IMR-90 (cell line): ENCODE results near the gene KCTD12. TPM values are rescaled to one million over a fixed set of nuclear protein-coding genes. Genes with fewer than 3 reads are reported as not detected.

Source experiments
- ATAC-seq: fragments of 200-7000 bp; cut with Tn5 transposase; 2 replicates; pipeline ENCODE4 v1.9.1; 2020; ENCODE audit warnings: low read depth, mild to moderate bottlenecking, moderate library complexity
- BruUV-seq: library from RNA; stranded (reverse); fragments of 400-500 nt; replicated peaks from 2 replicates; lab custom pipeline; 2021; lab: Mats Ljungman, UMichigan
- CTCF ChIA-PET: fragments of 300-600 bp; formaldehyde crosslinking; extraction: SDS; loops from one replicate; lab custom pipeline; 2021; ENCODE audit warnings: antibody characterized with exemption; lab: Yijun Ruan, JAX
- POLR2A ChIA-PET: fragments of 300-600 bp; sonication (Branson Sonifier 250); formaldehyde crosslinking; loops from one replicate; lab custom pipeline; 2022; ENCODE audit warnings: antibody characterized with exemption; ENCODE audit not compliant: unreplicated experiment; lab: Charles Lee
- DNase-seq: peaks from one replicate; pipeline ENCODE4 v3.0.0; 2013
- H2AFZ ChIP-seq: replicated peaks from 2 replicates; pipeline ENCODE3; 2013; ENCODE audit warnings: low read length, mild to moderate bottlenecking; ENCODE audit not compliant: poor library complexity
- H2AK5ac ChIP-seq: 2 replicates; pipeline ENCODE4 v1.6.1; 2013; ENCODE audit warnings: low read depth, low read length, inconsistent platforms
- H2AK9ac ChIP-seq: replicated peaks from 2 replicates; pipeline ENCODE3; 2013; ENCODE audit warnings: mild to moderate bottlenecking, low read depth, low read length, moderate library complexity; ENCODE audit not compliant: poor library complexity
- H2BK120ac ChIP-seq: 2 replicates; pipeline ENCODE4 v1.6.1; 2013; ENCODE audit warnings: low read depth, low read length, inconsistent platforms
- H2BK15ac ChIP-seq: 3 replicates; pipeline ENCODE4 v1.6.1; 2013; ENCODE audit warnings: low read depth, low read length, inconsistent platforms
- H2BK20ac ChIP-seq: 2 replicates; pipeline ENCODE4 v1.6.1; 2013; ENCODE audit warnings: low read depth, mild to moderate bottlenecking, inconsistent platforms, low read length, moderate library complexity
- H2BK5ac ChIP-seq: 2 replicates; pipeline ENCODE4 v1.6.1; 2013; ENCODE audit warnings: mild to moderate bottlenecking, low read depth, low read length, inconsistent platforms; ENCODE audit not compliant: poor library complexity, severe bottlenecking
- H3K14ac ChIP-seq: replicated peaks from 2 replicates; pipeline ENCODE4 v1.6.1; 2013; ENCODE audit warnings: low read depth, low read length, inconsistent platforms
- H3K18ac ChIP-seq: 2 replicates; pipeline ENCODE4 v1.6.1; 2013; ENCODE audit warnings: low read depth, low read length, control low read depth
- H3K23ac ChIP-seq: 2 replicates; pipeline ENCODE4 v1.6.1; 2013; ENCODE audit warnings: low read depth, low read length, inconsistent platforms
- H3K27ac ChIP-seq: 2 replicates; pipeline ENCODE4 v1.5.1; 2013; ENCODE audit warnings: mild to moderate bottlenecking, control low read depth, low read length; ENCODE audit not compliant: insufficient read depth
- H3K27me3 ChIP-seq: 2 replicates; pipeline ENCODE4 v1.6.1; 2013; ENCODE audit warnings: low read length; ENCODE audit not compliant: control insufficient read depth, insufficient read depth
- H3K36me3 ChIP-seq: 2 replicates; pipeline ENCODE4 v1.6.1; 2013; ENCODE audit warnings: low read length, mixed read lengths; ENCODE audit not compliant: control insufficient read depth, insufficient read depth
- H3K4ac ChIP-seq: 2 replicates; pipeline ENCODE4 v1.6.1; 2013; ENCODE audit warnings: low read depth, low read length, inconsistent platforms
- H3K4me1 ChIP-seq: 2 replicates; pipeline ENCODE4 v1.6.1; 2013; ENCODE audit warnings: low read length, mixed read lengths; ENCODE audit not compliant: control insufficient read depth, insufficient read depth
- H3K4me2 ChIP-seq: 2 replicates; pipeline ENCODE4 v1.6.1; 2013; ENCODE audit warnings: low read depth, mild to moderate bottlenecking, control low read depth, low read length, moderate library complexity
- H3K4me3 ChIP-seq: 2 replicates; pipeline ENCODE4 v1.5.1; 2013; ENCODE audit warnings: low read depth, mild to moderate bottlenecking, control low read depth, low read length, moderate library complexity; ENCODE audit not compliant: insufficient read depth
- H3K56ac ChIP-seq: 2 replicates; pipeline ENCODE4 v1.6.1; 2013; ENCODE audit warnings: low read length, inconsistent platforms; ENCODE audit not compliant: insufficient read depth; ENCODE audit errors: extremely low read depth
- H3K79me1 ChIP-seq, 2 experiments: 2 replicates each; pipeline ENCODE4 v1.6.1; 2013; ENCODE audit warnings: low read length in 2 of 2, inconsistent platforms in 1 of 2, low read depth in 1 of 2
- H3K9ac ChIP-seq: 2 replicates; pipeline ENCODE4 v1.6.1; 2013; ENCODE audit warnings: low read depth, low read length, control low read depth
- H3K9me1 ChIP-seq: 2 replicates; pipeline ENCODE4 v1.6.1; 2013; ENCODE audit warnings: low read length, inconsistent platforms; ENCODE audit not compliant: insufficient read depth
- H3K9me3 ChIP-seq: 2 replicates; pipeline ENCODE4 v1.6.1; 2013; ENCODE audit warnings: low read length; ENCODE audit not compliant: control insufficient read depth, insufficient read depth
- H4K20me1 ChIP-seq: 2 replicates; pipeline ENCODE4 v1.6.1; 2013; ENCODE audit warnings: low read length, inconsistent platforms; ENCODE audit not compliant: insufficient read depth
- H4K5ac ChIP-seq: 2 replicates; pipeline ENCODE4 v1.6.1; 2013; ENCODE audit warnings: mild to moderate bottlenecking, low read depth, low read length, control low read depth
- H4K8ac ChIP-seq, 2 experiments: 2 replicates each; pipeline ENCODE4 v1.6.1; 2013; ENCODE audit warnings: low read depth in 2 of 2, low read length in 2 of 2, control low read depth in 1 of 2, inconsistent platforms in 1 of 2
- H4K91ac ChIP-seq: 2 replicates; pipeline ENCODE4 v1.6.1; 2013; ENCODE audit warnings: low read depth, low read length, inconsistent platforms; ENCODE audit not compliant: insufficient read depth
- MAFK ChIP-seq: IDR thresholded peaks from 2 replicates; pipeline ENCODE4 v1.6.1; 2012; ENCODE audit warnings: low read depth, low read length, improper control_type of control experiment
- NFE2L2 ChIP-seq: fragments of 150-350 bp; IDR thresholded peaks from 2 replicates; pipeline ENCODE4 v1.6.1; 2016; ENCODE audit warnings: low read depth, mild to moderate bottlenecking, low read length
- RCOR1 ChIP-seq: IDR thresholded peaks from 2 replicates; pipeline ENCODE4 v1.6.1; 2012; ENCODE audit warnings: mild to moderate bottlenecking, low read length, improper control_type of control experiment; ENCODE audit not compliant: insufficient replicate concordance
- RFX5 ChIP-seq: IDR thresholded peaks from 2 replicates; pipeline ENCODE4 v1.8.0; 2012; ENCODE audit warnings: low read depth, mild to moderate bottlenecking, low read length, moderate library complexity
- SMC3 ChIP-seq: fragments of 150-350 bp; IDR thresholded peaks from 2 replicates; pipeline ENCODE4 v1.6.1; 2016; ENCODE audit warnings: low read depth, mild to moderate bottlenecking, antibody characterized with exemption, low read length, moderate library complexity
- dilution Hi-C: fragments of 300-500 bp; cut with HindIII; formaldehyde crosslinking; loops from one replicate; pipeline ENCODE4 v1.14.3; 2018; ENCODE audit warnings: low sequenced_read_pairs; ENCODE audit not compliant: unreplicated experiment
- in situ Hi-C: fragments of 300-500 bp; cut with MboI; formaldehyde crosslinking; loops from 3 replicates; pipeline ENCODE4 v1.14.3; 2019; ENCODE audit warnings: low sequenced_read_pairs, inconsistent platforms, mixed read lengths
- intact Hi-C: fragments of 100-400 bp; cut with micrococcal nuclease; formaldehyde crosslinking; loops from 2 replicates; pipeline ENCODE4 v1.10.0; 2022
- polyA plus RNA-seq, 3 experiments: library from polyadenylated mRNA; depleted of rRNA; stranded (reverse); fragments of >200 nt; gene quantifications; 2 replicates each; pipeline ENCODE4 v1.2.3, GENCODE V29; 2012; ENCODE audit warnings: low replicate concordance in 1 of 3
- total RNA-seq: library from RNA; depleted of rRNA; stranded (reverse); fragments of >200 nt; gene quantifications from 2 replicates; pipeline ENCODE4 v1.2.3, GENCODE V29; 2012
- TF ChIP-seq, protein P1 (sequence below): fragments of 150-350 bp; IDR thresholded peaks from 2 replicates; pipeline ENCODE4 v1.6.1; 2017; ENCODE audit warnings: mild to moderate bottlenecking, antibody characterized with exemption, low read length, low read depth
- TF ChIP-seq, protein P2 (sequence below): conservative IDR thresholded peaks from 2 replicates; pipeline ENCODE4 v1.5.1; 2012; ENCODE audit warnings: mild to moderate bottlenecking, low read depth, low read length, improper control_type of control experiment

The KCTD12 gene
- total and polyA plus RNA-seq, 2 of the 4 experiments (the other 2 are of a cell fraction) = 1.8 to 1.9 TPM

DNA sequence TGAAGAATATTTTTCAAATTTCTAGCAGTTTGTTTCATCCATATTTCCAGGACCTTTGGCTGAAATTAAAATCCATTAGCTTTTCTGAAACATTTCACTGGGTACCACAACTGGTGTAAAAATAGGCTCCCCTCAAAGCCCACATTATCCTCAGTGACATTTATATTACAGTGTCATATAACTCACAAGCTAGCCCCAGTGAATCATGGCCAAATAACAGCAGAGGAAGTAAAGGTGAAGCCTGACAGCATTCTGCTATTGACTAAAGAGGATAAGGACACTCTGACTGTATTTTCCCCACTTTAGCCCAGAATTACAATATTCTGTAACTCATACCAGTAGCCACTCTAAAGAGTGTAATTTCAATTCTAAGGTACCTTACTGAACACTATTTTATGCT is 21.9 kb downstream of the KCTD12 start:
- Histone ChIP-seq H3K14ac (no peak overlapping the region), H3K36me3 (no peaks in the 10 kb centered on the region), H3K4me1 (no peaks in the 10 kb centered on the region), H2BK120ac (no peak overlapping the region), H4K5ac (no peak overlapping the region), H2BK5ac (no peak overlapping the region), H2BK15ac (no peak overlapping the region), H2AK5ac (no peak overlapping the region), H3K4ac (no peak overlapping the region), H3K79me1 (no peaks in the 10 kb centered on the region), H3K9me3 (no peaks in the 10 kb centered on the region), H3K27ac (no peak overlapping the region), H2AFZ (no peak overlapping the region), H3K9me1 (no peaks in the 10 kb centered on the region), H2AK9ac (no peak overlapping the region), H3K56ac (no peak overlapping the region), H4K8ac (no peak overlapping the region), H4K20me1 (no peaks in the 10 kb centered on the region), H3K18ac (no peak overlapping the region), H3K9ac (no peak overlapping the region), H3K4me2 (no peak overlapping the region), H3K4me3 (no peak overlapping the region), H4K91ac (no peak overlapping the region), H2BK20ac (no peak overlapping the region), H3K27me3 (no peaks in the 10 kb centered on the region; the same call in 1 of the 2 replicates), H3K23ac (no peak overlapping the region)
- POLR2A ChIA-PET = no interaction called here
- in situ Hi-C loops = no loop called here
- TF ChIP-seq RFX5 = no peak
- TF ChIP-seq, protein P1, sequence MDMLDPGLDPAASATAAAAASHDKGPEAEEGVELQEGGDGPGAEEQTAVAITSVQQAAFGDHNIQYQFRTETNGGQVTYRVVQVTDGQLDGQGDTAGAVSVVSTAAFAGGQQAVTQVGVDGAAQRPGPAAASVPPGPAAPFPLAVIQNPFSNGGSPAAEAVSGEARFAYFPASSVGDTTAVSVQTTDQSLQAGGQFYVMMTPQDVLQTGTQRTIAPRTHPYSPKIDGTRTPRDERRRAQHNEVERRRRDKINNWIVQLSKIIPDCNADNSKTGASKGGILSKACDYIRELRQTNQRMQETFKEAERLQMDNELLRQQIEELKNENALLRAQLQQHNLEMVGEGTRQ = no peak
- TF ChIP-seq, protein P2, sequence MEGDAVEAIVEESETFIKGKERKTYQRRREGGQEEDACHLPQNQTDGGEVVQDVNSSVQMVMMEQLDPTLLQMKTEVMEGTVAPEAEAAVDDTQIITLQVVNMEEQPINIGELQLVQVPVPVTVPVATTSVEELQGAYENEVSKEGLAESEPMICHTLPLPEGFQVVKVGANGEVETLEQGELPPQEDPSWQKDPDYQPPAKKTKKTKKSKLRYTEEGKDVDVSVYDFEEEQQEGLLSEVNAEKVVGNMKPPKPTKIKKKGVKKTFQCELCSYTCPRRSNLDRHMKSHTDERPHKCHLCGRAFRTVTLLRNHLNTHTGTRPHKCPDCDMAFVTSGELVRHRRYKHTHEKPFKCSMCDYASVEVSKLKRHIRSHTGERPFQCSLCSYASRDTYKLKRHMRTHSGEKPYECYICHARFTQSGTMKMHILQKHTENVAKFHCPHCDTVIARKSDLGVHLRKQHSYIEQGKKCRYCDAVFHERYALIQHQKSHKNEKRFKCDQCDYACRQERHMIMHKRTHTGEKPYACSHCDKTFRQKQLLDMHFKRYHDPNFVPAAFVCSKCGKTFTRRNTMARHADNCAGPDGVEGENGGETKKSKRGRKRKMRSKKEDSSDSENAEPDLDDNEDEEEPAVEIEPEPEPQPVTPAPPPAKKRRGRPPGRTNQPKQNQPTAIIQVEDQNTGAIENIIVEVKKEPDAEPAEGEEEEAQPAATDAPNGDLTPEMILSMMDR = no peak
- TF ChIP-seq MAFK = no peak
- TF ChIP-seq RCOR1 = no peak
- no peak for TF ChIP-seq NFE2L2
- TF ChIP-seq SMC3 = no peak
- no peak for DNase-seq
- dilution Hi-C loops = no loop called here
- no peak for ATAC-seq
- CTCF ChIA-PET = no interaction called here
- intact Hi-C loops = no loop called here
- BruUV-seq = no TSS peak
